Sigmoid colon (tissue), 7 donors: Measurements from ENCODE around the gene ZKSCAN3. TPM values are rescaled to one million over a fixed set of nuclear protein-coding genes. Genes with fewer than 3 reads are reported as not detected.

Source experiments
- DNase-seq: peaks from one replicate; pipeline ENCODE4 v3.0.0-alpha.2; 2019
- H3K27ac ChIP-seq, 4 donors: fragments of 200-600 bp; sonication (generic); one replicate each; pipeline ENCODE4 v1.5.1; 2016 to 2019; ENCODE audit warnings: mild to moderate bottlenecking in 1 of 4
- H3K27me3 ChIP-seq, 3 donors: fragments of 200-600 bp; sonication (generic); one replicate each; pipeline ENCODE4 v1.5.1; 2019; ENCODE audit warnings: mild to moderate bottlenecking in 1 of 3
- H3K36me3 ChIP-seq, 4 donors: fragments of 200-600 bp; sonication (generic); one replicate each; pipeline ENCODE4 v1.5.1; 2016 to 2019
- H3K4me1 ChIP-seq, 4 donors: fragments of 200-600 bp; sonication (generic); one replicate each; pipeline ENCODE4 v1.5.1; 2017 to 2019
- H3K4me3 ChIP-seq, 4 donors: fragments of 200-600 bp; sonication (generic); one replicate each; pipeline ENCODE4 v1.5.1; 2017 to 2019; ENCODE audit warnings: mild to moderate bottlenecking in 2 of 4, moderate library complexity in 1 of 4
- H3K9me3 ChIP-seq, 4 donors: fragments of 200-600 bp in 3 of 4; sonication (generic) in 3 of 4; one replicate each; pipeline versions ENCODE4 v1.5.1 to v1.6.1; 2013 to 2019
- CTCF ChIP-seq, 4 experiments: fragments of 450-650 bp in 3 of 4; fragments of 200-600 bp in 1 of 4; IDR thresholded peaks; one replicate each; pipeline ENCODE4 v1.5.1; 2016 to 2019; ENCODE audit warnings: antibody characterized with exemption in 4 of 4, mild to moderate bottlenecking in 3 of 4, moderate library complexity in 2 of 4
- EP300 ChIP-seq, 4 donors: sonication (generic); formaldehyde crosslinking; IDR thresholded peaks; one replicate each; pipeline ENCODE4 v1.6.1; 2017; ENCODE audit warnings: antibody characterized with exemption in 4 of 4
- POLR2A ChIP-seq, 2 donors: fragments of 450-650 bp; IDR thresholded peaks; one replicate each; pipeline ENCODE4 v1.6.1; 2016; ENCODE audit warnings: antibody characterized with exemption in 2 of 2, mild to moderate bottlenecking in 2 of 2, moderate library complexity in 2 of 2
- POLR2AphosphoS5 ChIP-seq, 4 donors: sonication (generic); formaldehyde crosslinking; IDR thresholded peaks; one replicate each; pipeline ENCODE4 v1.6.1; 2017; ENCODE audit warnings: antibody characterized with exemption in 4 of 4
- WGBS, 2 donors: extraction: QIAGEN DNeasy Blood & Tissue Kit; methylation state at CpG; one replicate each; pipeline ENCODE4 v1.1.7; 2013; 5-methylcytosine and 5-hydroxymethylcytosine counted together
- intact Hi-C: fragments of 100-400 bp; cut with DNase I; formaldehyde crosslinking; loops from one replicate; pipeline ENCODE4 v1.15.1; 2023
- polyA plus RNA-seq, 3 donors: library from polyadenylated mRNA; stranded (reverse); fragments of 200-250 nt; gene quantifications; one replicate each; pipeline ENCODE4 v1.2.3, GENCODE V29; 2013
- total RNA-seq, 4 donors: library from RNA; depleted of rRNA; stranded (reverse); fragments of >200 nt; gene quantifications; one replicate each; pipeline ENCODE4 v1.1.0, GENCODE V29; 2016
- donor health status: healthy with polysubstance abuse.
- donor health status: Bipolar disorder and iron deficiency.
- donor health status: healthy.

The ZKSCAN3 gene
- total and polyA plus RNA-seq, 7 donors: 0.92 to 9.1 (median 5.4) TPM

GRCh38 chr6:28322661-28323060, 27.1 kb upstream of the ZKSCAN3 start:
- WGBS, 2 donors: 85 to 88% methylated on average over 3 of the region's 3 CpGs
- H3K27ac ChIP-seq: no peak overlapping the region
- H3K4me3 ChIP-seq: no peak overlapping the region
- peaks cover 7 to 22% (median 17%) of the 10 kb centered on the region in 4 donors for H3K9me3 ChIP-seq
- intact Hi-C loops: no loop called here
- peaks cover 25 to 50% (median 35%) of the 10 kb centered on the region in 4 donors for H3K36me3 ChIP-seq
- no peak for DNase-seq
- TF ChIP-seq CTCF (IDR thresholded peaks at IDR 0.05) (no peak), POLR2AphosphoS5 (IDR thresholded peaks at IDR 0.05) (no peak), EP300 (IDR thresholded peaks at IDR 0.05) (no peak), POLR2A (IDR thresholded peaks at IDR 0.05) (no peak)
- H3K4me1 ChIP-seq: no peaks in the 10 kb centered on the region
- no peaks in the 10 kb centered on the region for H3K27me3 ChIP-seq

GRCh38 chr6:28323813-28324424, 25.8 kb upstream of the ZKSCAN3 start:
- Histone ChIP-seq H3K9me3 (peaks cover 7 to 25% (median 17%) of the 10 kb centered on the region in 4 donors), H3K36me3 (peaks cover 25 to 61% (median 38%) of the 10 kb centered on the region in 4 donors), H3K27me3 (no peaks in the 10 kb centered on the region), H3K4me3 (no peak overlapping the region), H3K4me1 (no peaks in the 10 kb centered on the region), H3K27ac (no peak overlapping the region)
- DNase-seq: no peak
- intact Hi-C loops: no loop called here
- WGBS, 2 donors: 99 to 100% methylated on average over 1 of the region's 1 CpG
- TF ChIP-seq POLR2AphosphoS5 (IDR thresholded peaks at IDR 0.05) (no peak), EP300 (IDR thresholded peaks at IDR 0.05) (no peak), CTCF (IDR thresholded peaks at IDR 0.05) (no peak), POLR2A (IDR thresholded peaks at IDR 0.05) (no peak)

- Histone ChIP-seq H3K36me3 (peaks cover 25 to 65% (median 43%) of the 10 kb centered on the region in 4 donors), H3K27me3 (no peaks in the 10 kb centered on the region), H3K9me3 (peaks cover 7 to 27% (median 17%) of the 10 kb centered on the region in 4 donors), H3K27ac (no peak overlapping the region), H3K4me3 (no peak overlapping the region), H3K4me1 (no peaks in the 10 kb centered on the region)
- TF ChIP-seq CTCF (IDR thresholded peaks at IDR 0.05) (no peak), EP300 (IDR thresholded peaks at IDR 0.05) (no peak), POLR2AphosphoS5 (IDR thresholded peaks at IDR 0.05) (no peak), POLR2A (IDR thresholded peaks at IDR 0.05) (no peak)
- no peak for DNase-seq
- WGBS, 2 donors: 97% methylated on average over 7 of the region's 7 CpGs
- intact Hi-C loops: no loop called here
Observed at GRCh38 chr6:28326371-28326948, 23.3 kb upstream of the ZKSCAN3 start.

- DNase-seq: no peak
- no peaks in the 10 kb centered on the region for H3K27me3 ChIP-seq
- H3K4me1 ChIP-seq: peaks cover 0 to 15% (median 7%) of the 10 kb centered on the region in 4 donors
- H3K9me3 ChIP-seq: peaks cover 7 to 24% (median 17%) of the 10 kb centered on the region in 4 donors
- peaks cover 20 to 41% (median 31%) of the 10 kb centered on the region in 4 donors for H3K36me3 ChIP-seq
- no peak overlapping the region for H3K4me3 ChIP-seq
- intact Hi-C loops: loop anchor here (5.0 to 10.0 kb wide), 2 partner anchors 48 to 655 kb away; partner anchors contain the start of gene PGBD1
- TF ChIP-seq EP300 (IDR thresholded peaks at IDR 0.05): no peak
- no peak for TF ChIP-seq CTCF (IDR thresholded peaks at IDR 0.05)
- no peak for TF ChIP-seq POLR2AphosphoS5 (IDR thresholded peaks at IDR 0.05)
- no peak overlapping the region for H3K27ac ChIP-seq
- WGBS, 2 donors: 47 to 82% methylated on average over 1 of the region's 1 CpG
Observed at GRCh38 chr6:28330041-28330440, 19.7 kb upstream of the ZKSCAN3 start.
